ENCODE measurements around the gene ITM2B. TPM values are rescaled to one million over a fixed set of nuclear protein-coding genes. Genes with fewer than 3 reads are reported as not detected.

The ITM2B gene
- total RNA-seq, 4 donors from 2014 or later, result 117 to 352 (median 310) TPM

GRCh38 chr13:48258002-48258401, 25.0 kb downstream of the ITM2B start:
- H3K27me3 ChIP-seq, result no peaks in the 10 kb centered on the region
- no peak for TF ChIP-seq POLR2AphosphoS5 (IDR thresholded peaks at IDR 0.05)
- TF ChIP-seq CTCF (IDR thresholded peaks at IDR 0.05), result no peak
- TF ChIP-seq EP300 (IDR thresholded peaks at IDR 0.05; ENCODE audit: low read depth), result no peak
- TF ChIP-seq POLR2A (IDR thresholded peaks at IDR 0.05), result no peak
- no peak for DNase-seq
- H3K36me3 ChIP-seq, result peaks cover 0 to 89% (median 35%) of the 10 kb centered on the region in 4 donors
- in situ Hi-C loops (cut with MboI; ENCODE audit: low pct_ligation_motif_present in 1 of 4, low pct_unique_long_range_greater_than_20kb in 1 of 4, low sequenced_read_pairs in 3 of 4) (no loop called here), intact Hi-C loops (cut with DNase I; ENCODE audit: low total_unique reads) (no loop called here)
- peaks cover 0 to 14% (median 0%) of the 10 kb centered on the region in 4 donors for H3K4me1 ChIP-seq
- no peak overlapping the region for H3K4me3 ChIP-seq
- H3K9me3 ChIP-seq, result no peaks in the 10 kb centered on the region
- no peak overlapping the region for H3K27ac ChIP-seq

- in situ Hi-C loops (cut with MboI; ENCODE audit: low pct_ligation_motif_present in 1 of 4, low pct_unique_long_range_greater_than_20kb in 1 of 4, low sequenced_read_pairs in 3 of 4) (no loop called here), intact Hi-C loops (cut with DNase I; ENCODE audit: low total_unique reads) (no loop called here)
- H3K4me1 ChIP-seq, result peaks cover 0 to 10% (median 0%) of the 10 kb centered on the region in 4 donors
- no peaks in the 10 kb centered on the region for H3K27me3 ChIP-seq
- 90 to 96% methylated on average over 3 of the region's 3 CpGs for WGBS, 2 donors (ENCODE audit: low coverage in 1 of 2)
- H3K4me3 ChIP-seq, result no peak overlapping the region
- H3K36me3 ChIP-seq, result peaks cover 0 to 93% (median 35%) of the 10 kb centered on the region in 4 donors
- DNase-seq, result no peak
- no peak overlapping the region for H3K27ac ChIP-seq
- H3K9me3 ChIP-seq, result no peaks in the 10 kb centered on the region
- no peak for TF ChIP-seq CTCF (IDR thresholded peaks at IDR 0.05)
- TF ChIP-seq POLR2AphosphoS5 (IDR thresholded peaks at IDR 0.05), result no peak
- TF ChIP-seq EP300 (IDR thresholded peaks at IDR 0.05; ENCODE audit: low read depth), result no peak
- no peak for TF ChIP-seq POLR2A (IDR thresholded peaks at IDR 0.05)
Observed at GRCh38 chr13:48258430-48258829, 25.4 kb downstream of the ITM2B start.

- 83 to 89% methylated on average over 4 of the region's 4 CpGs for WGBS, 2 donors (ENCODE audit: low coverage in 1 of 2)
- DNase-seq, result no peak
- in situ Hi-C loops (cut with MboI; ENCODE audit: low pct_ligation_motif_present in 1 of 4, low pct_unique_long_range_greater_than_20kb in 1 of 4, low sequenced_read_pairs in 3 of 4), result no loop called here
Observed at GRCh38 chr13:48260970-48261369, 28.0 kb downstream of the ITM2B start.

GRCh38 chr13:48263196-48263595, 30.2 kb downstream of the ITM2B start:
- in situ Hi-C loops (cut with MboI; ENCODE audit: low pct_ligation_motif_present in 1 of 4, low pct_unique_long_range_greater_than_20kb in 1 of 4, low sequenced_read_pairs in 3 of 4) (no loop called here), intact Hi-C loops (cut with DNase I; ENCODE audit: low total_unique reads) (no loop called here)
- TF ChIP-seq POLR2A (IDR thresholded peaks at IDR 0.05) (no peak), POLR2AphosphoS5 (IDR thresholded peaks at IDR 0.05) (no peak), EP300 (IDR thresholded peaks at IDR 0.05; ENCODE audit: low read depth) (no peak), CTCF (IDR thresholded peaks at IDR 0.05) (no peak)
- Histone ChIP-seq H3K4me1 (peaks cover 0 to 7% (median 0%) of the 10 kb centered on the region in 4 donors), H3K36me3 (peaks cover 0 to 56% (median 19%) of the 10 kb centered on the region in 4 donors), H3K27ac (no peak overlapping the region), H3K27me3 (no peaks in the 10 kb centered on the region), H3K4me3 (no peak overlapping the region), H3K9me3 (no peaks in the 10 kb centered on the region)
- 90% methylated on average over 1 of the region's 1 CpG; no CpG with 5 or more reads in 1 of the 2 donors for WGBS, 2 donors (ENCODE audit: low coverage in 1 of 2)
- DNase-seq, result no peak

More at GRCh38 chr13:48260970-48261369, 28.0 kb downstream of the ITM2B start:
- Histone ChIP-seq H3K4me3 (no peak overlapping the region), H3K27me3 (no peaks in the 10 kb centered on the region), H3K4me1 (peaks cover 0 to 7% (median 0%) of the 10 kb centered on the region in 4 donors), H3K36me3 (peaks cover 0 to 78% (median 29%) of the 10 kb centered on the region in 4 donors), H3K27ac (no peak overlapping the region), H3K9me3 (no peaks in the 10 kb centered on the region)
- intact Hi-C loops (cut with DNase I; ENCODE audit: low total_unique reads), result no loop called here
- TF ChIP-seq CTCF (IDR thresholded peaks at IDR 0.05) (no peak), POLR2A (IDR thresholded peaks at IDR 0.05) (no peak), EP300 (IDR thresholded peaks at IDR 0.05; ENCODE audit: low read depth) (no peak), POLR2AphosphoS5 (IDR thresholded peaks at IDR 0.05) (no peak)

Data from transverse colon (tissue), 4 donors.